ENCODE data around the gene LRRK1. TPM values are rescaled to one million over a fixed set of nuclear protein-coding genes. Genes with fewer than 3 reads are reported as not detected.

LRRK1 gene
- polyA plus RNA-seq, 2 of the 4 experiments (the other 2 are of a cell fraction), result 12.2 to 17.7 TPM

DNA sequence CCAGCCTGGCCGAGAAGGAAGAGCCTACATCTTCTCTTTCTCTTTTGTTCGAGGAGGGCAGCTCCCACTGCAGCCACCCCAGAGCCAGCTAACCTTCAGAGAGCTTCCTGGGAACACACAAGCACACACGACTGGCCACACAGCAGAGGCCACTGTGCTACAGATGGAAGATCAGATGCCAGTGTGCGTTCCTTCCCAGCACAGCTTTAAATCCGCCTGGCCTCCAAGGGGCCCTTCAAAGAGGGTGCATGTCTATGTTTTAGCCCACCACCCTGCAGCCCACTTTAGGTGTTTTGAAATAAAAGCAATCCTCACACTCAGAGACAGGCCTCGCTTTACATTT, 27.2 kb upstream of the LRRK1 start:
- Histone ChIP-seq H3K9me3 (no peaks in the 10 kb centered on the region), H3K27ac (no peak overlapping the region), H3K4me2 (no peak overlapping the region), H3K4me3 (no peak overlapping the region), H3K4me1 (no peaks in the 10 kb centered on the region)
- no peak for DNase-seq (ENCODE audit: low read depth in 1 of 2, low spot score in 1 of 2)
- FAIRE-seq, result no peak
- ATAC-seq, result no peak; a peak in 1 of 6 replicates
- CTCF ChIA-PET, result interaction anchor here (0.8 to 2.7 kb wide), 7 partner anchors 8 to 255 kb away, joined by 3 to 14 read pairs (median 3); partner anchors contain the start of gene LRRK1
- WGBS (ENCODE audit: missing lambda C conversion rate), result 69% methylated on average over 6 of the region's 6 CpGs
- POLR2A ChIA-PET, result interaction anchor here (1.3 kb wide), 1 partner anchor 12 kb away, joined by 5 read pairs; the partner anchor contains the start of gene ALDH1A3
- no peak for TF ChIP-seq FOSL2 (IDR thresholded peaks at IDR 0.05)
- TF ChIP-seq FOSL2 (CRISPR knock-in tag; IDR thresholded peaks at IDR 0.05), result no peak
- TF ChIP-seq, protein P1, sequence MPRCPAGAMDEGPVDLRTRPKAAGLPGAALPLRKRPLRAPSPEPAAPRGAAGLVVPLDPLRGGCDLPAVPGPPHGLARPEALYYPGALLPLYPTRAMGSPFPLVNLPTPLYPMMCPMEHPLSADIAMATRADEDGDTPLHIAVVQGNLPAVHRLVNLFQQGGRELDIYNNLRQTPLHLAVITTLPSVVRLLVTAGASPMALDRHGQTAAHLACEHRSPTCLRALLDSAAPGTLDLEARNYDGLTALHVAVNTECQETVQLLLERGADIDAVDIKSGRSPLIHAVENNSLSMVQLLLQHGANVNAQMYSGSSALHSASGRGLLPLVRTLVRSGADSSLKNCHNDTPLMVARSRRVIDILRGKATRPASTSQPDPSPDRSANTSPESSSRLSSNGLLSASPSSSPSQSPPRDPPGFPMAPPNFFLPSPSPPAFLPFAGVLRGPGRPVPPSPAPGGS (IDR thresholded peaks at IDR 0.05), result no peak
- TF ChIP-seq CBX2 (IDR thresholded peaks at IDR 0.05; ENCODE audit: borderline replicate concordance, low read depth), result no peak
- TF ChIP-seq HEYL (CRISPR knock-in tag; IDR thresholded peaks at IDR 0.05), result no peak
- TF ChIP-seq CHD2 (IDR thresholded peaks at IDR 0.05; ENCODE audit: low read length, partially characterized antibody), result no peak
- TF ChIP-seq MAZ (IDR thresholded peaks at IDR 0.05; ENCODE audit: borderline replicate concordance, low read depth, low read length), result no peak
- TF ChIP-seq EHF (CRISPR knock-in tag; IDR thresholded peaks at IDR 0.05), result no peak
- no peak for TF ChIP-seq FOXS1 (CRISPR knock-in tag; IDR thresholded peaks at IDR 0.05)

DNA sequence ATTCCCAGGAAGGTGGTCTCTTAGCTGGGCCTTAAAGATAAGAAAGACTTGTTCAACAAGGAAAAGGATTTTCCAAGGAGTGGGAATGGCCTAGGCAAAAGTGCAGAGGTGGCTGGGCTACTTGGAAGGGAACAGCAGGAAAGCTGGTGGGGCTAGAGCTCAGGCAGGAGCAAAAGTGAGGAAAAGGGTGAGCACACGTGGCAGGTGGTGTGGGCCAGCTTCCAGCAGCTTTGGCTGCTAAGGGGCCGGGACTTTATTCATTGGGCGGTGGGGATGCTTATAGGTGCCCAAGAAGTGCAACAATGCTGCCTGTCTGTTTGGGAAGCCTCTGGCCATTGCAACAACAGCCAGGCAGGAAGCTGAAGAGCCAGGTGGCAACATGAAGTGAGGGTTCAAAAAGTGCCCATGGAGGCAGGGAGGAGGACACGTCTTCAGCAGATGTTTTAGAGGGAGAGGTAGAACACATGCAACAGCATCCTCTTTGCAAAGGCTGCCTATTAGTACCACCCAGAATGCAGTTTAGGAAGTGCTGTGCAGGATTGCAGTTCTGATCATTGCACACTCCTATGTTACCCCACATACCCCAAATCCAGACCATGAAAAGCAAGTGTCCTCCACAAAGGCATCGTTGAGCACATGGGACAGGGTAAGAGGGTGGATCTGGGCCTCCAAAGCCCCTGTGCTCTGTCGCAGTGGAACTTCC, 25.7 kb upstream of the LRRK1 start:
- ChIA-PET POLR2A (no interaction called here), CTCF (interaction anchor here (1.2 to 4.1 kb wide), 4 partner anchors 20 to 221 kb away, joined by 4 to 28 read pairs (median 9); partner anchors contain the start of gene LRRK1)
- WGBS (ENCODE audit: missing lambda C conversion rate), result 81% methylated on average over 6 of the region's 6 CpGs
- Histone ChIP-seq H3K9me3 (no peaks in the 10 kb centered on the region), H3K4me3 (no peak overlapping the region), H3K4me1 (no peaks in the 10 kb centered on the region), H3K27ac (no peak overlapping the region), H3K4me2 (no peak overlapping the region)
- no peak for TF ChIP-seq TP53 (CRISPR knock-in tag; IDR thresholded peaks at IDR 0.05)
- no peak for TF ChIP-seq KDM1A (IDR thresholded peaks at IDR 0.05; ENCODE audit: low read depth)
- TF ChIP-seq CHD2 (IDR thresholded peaks at IDR 0.05; ENCODE audit: low read length, partially characterized antibody), result no peak
- no peak for TF ChIP-seq CHD4 (IDR thresholded peaks at IDR 0.05; ENCODE audit: borderline replicate concordance)
- TF ChIP-seq HOXA7 (CRISPR knock-in tag; IDR thresholded peaks at IDR 0.05), result no peak
- TF ChIP-seq EHF (CRISPR knock-in tag; IDR thresholded peaks at IDR 0.05), result no peak
- TF ChIP-seq, protein P2, sequence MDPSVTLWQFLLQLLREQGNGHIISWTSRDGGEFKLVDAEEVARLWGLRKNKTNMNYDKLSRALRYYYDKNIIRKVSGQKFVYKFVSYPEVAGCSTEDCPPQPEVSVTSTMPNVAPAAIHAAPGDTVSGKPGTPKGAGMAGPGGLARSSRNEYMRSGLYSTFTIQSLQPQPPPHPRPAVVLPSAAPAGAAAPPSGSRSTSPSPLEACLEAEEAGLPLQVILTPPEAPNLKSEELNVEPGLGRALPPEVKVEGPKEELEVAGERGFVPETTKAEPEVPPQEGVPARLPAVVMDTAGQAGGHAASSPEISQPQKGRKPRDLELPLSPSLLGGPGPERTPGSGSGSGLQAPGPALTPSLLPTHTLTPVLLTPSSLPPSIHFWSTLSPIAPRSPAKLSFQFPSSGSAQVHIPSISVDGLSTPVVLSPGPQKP (IDR thresholded peaks at IDR 0.05; ENCODE audit: low read depth, low read length), result no peak
- TF ChIP-seq MAZ (IDR thresholded peaks at IDR 0.05; ENCODE audit: borderline replicate concordance, low read depth, low read length), result no peak
- TF ChIP-seq NFE2L2 (conservative IDR thresholded peaks at IDR 0.05; ENCODE audit: low read length), result no peak
- TF ChIP-seq RFX5 (IDR thresholded peaks at IDR 0.05), result no peak
- TF ChIP-seq TFCP2L1 (CRISPR knock-in tag; IDR thresholded peaks at IDR 0.05), result no peak
- TF ChIP-seq, protein P3, sequence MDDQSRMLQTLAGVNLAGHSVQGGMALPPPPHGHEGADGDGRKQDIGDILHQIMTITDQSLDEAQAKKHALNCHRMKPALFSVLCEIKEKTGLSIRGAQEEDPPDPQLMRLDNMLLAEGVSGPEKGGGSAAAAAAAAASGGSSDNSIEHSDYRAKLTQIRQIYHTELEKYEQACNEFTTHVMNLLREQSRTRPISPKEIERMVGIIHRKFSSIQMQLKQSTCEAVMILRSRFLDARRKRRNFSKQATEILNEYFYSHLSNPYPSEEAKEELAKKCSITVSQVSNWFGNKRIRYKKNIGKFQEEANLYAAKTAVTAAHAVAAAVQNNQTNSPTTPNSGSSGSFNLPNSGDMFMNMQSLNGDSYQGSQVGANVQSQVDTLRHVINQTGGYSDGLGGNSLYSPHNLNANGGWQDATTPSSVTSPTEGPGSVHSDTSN (IDR thresholded peaks at IDR 0.05), result no peak
- TF ChIP-seq, protein P4, sequence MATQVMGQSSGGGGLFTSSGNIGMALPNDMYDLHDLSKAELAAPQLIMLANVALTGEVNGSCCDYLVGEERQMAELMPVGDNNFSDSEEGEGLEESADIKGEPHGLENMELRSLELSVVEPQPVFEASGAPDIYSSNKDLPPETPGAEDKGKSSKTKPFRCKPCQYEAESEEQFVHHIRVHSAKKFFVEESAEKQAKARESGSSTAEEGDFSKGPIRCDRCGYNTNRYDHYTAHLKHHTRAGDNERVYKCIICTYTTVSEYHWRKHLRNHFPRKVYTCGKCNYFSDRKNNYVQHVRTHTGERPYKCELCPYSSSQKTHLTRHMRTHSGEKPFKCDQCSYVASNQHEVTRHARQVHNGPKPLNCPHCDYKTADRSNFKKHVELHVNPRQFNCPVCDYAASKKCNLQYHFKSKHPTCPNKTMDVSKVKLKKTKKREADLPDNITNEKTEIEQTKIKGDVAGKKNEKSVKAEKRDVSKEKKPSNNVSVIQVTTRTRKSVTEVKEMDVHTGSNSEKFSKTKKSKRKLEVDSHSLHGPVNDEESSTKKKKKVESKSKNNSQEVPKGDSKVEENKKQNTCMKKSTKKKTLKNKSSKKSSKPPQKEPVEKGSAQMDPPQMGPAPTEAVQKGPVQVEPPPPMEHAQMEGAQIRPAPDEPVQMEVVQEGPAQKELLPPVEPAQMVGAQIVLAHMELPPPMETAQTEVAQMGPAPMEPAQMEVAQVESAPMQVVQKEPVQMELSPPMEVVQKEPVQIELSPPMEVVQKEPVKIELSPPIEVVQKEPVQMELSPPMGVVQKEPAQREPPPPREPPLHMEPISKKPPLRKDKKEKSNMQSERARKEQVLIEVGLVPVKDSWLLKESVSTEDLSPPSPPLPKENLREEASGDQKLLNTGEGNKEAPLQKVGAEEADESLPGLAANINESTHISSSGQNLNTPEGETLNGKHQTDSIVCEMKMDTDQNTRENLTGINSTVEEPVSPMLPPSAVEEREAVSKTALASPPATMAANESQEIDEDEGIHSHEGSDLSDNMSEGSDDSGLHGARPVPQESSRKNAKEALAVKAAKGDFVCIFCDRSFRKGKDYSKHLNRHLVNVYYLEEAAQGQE (IDR thresholded peaks at IDR 0.05), result no peak
- TF ChIP-seq BHLHE40 (IDR thresholded peaks at IDR 0.05; ENCODE audit: low read depth, low read length), result no peak
- DNase-seq (ENCODE audit: low read depth in 1 of 2, low spot score in 1 of 2) (no peak), ATAC-seq (no peak), FAIRE-seq (no peak)

Measured in A549 (cell line).